ENCODE results near the gene DIS3L2. TPM values are rescaled to one million over a fixed set of nuclear protein-coding genes. Genes with fewer than 3 reads are reported as not detected.

DIS3L2 gene
- total and polyA plus RNA-seq, 2 of the 4 experiments (the other 2 are of a cell fraction): 14.7 to 19.2 TPM

- DNase-seq (no peak), ATAC-seq (ENCODE audit: low read depth) (no peak)
- intact Hi-C loops (cut with micrococcal nuclease) (loop anchor here (2.0 kb wide), 1 partner anchor 214 kb away; no protein-coding TSS in a partner anchor), in situ Hi-C loops (cut with MboI; ENCODE audit: low sequenced_read_pairs) (no loop called here), dilution Hi-C loops (cut with HindIII; ENCODE audit: low sequenced_read_pairs, unreplicated experiment) (no loop called here)
- Histone ChIP-seq H3K79me1 (ENCODE audit: low read depth in 1 of 2, low read length in 2 of 2) (peaks cover 3 to 13% of the 10 kb centered on the region in 2 experiments; a peak in 2 of 4 replicates), H3K4me2 (ENCODE audit: low read depth, low read length) (no peak overlapping the region), H3K4me1 (ENCODE audit: control insufficient read depth, insufficient read depth, low read length) (peaks cover 8% of the 10 kb centered on the region), H3K9ac (ENCODE audit: low read depth, low read length) (no peak overlapping the region), H2AK5ac (ENCODE audit: low read depth, low read length) (no peak overlapping the region; the same call in 1 of the 2 replicates), H3K4ac (ENCODE audit: low read depth, low read length) (no peak overlapping the region), H3K23ac (ENCODE audit: low read depth, low read length) (no peak overlapping the region), H3K27ac (ENCODE audit: insufficient read depth, low read length) (no peak overlapping the region), H2AK9ac (replicated peaks; ENCODE audit: low read depth, low read length, poor library complexity) (no peak overlapping the region), H2BK15ac (ENCODE audit: low read depth, low read length) (no peak overlapping the region), H3K14ac (replicated peaks; ENCODE audit: low read depth, low read length) (no peak overlapping the region), H3K27me3 (ENCODE audit: control insufficient read depth, insufficient read depth, low read length) (no peaks in the 10 kb centered on the region), H3K4me3 (ENCODE audit: insufficient read depth, low read depth, low read length) (no peak overlapping the region), H3K36me3 (ENCODE audit: control insufficient read depth, insufficient read depth, low read length) (no peaks in the 10 kb centered on the region; the same call in 1 of the 2 replicates), H4K8ac (ENCODE audit: low read depth in 2 of 2, low read length in 2 of 2) (no peak overlapping the region), H2BK5ac (ENCODE audit: low read depth, low read length, poor library complexity, severe bottlenecking) (no peak overlapping the region), H3K9me1 (ENCODE audit: insufficient read depth, low read length) (peaks cover 7% of the 10 kb centered on the region; the same call in 1 of the 2 replicates), H2BK20ac (ENCODE audit: low read depth, low read length) (no peak overlapping the region), H4K5ac (ENCODE audit: low read depth, low read length) (no peak overlapping the region), H3K9me3 (ENCODE audit: control insufficient read depth, insufficient read depth, low read length) (no peaks in the 10 kb centered on the region), H4K91ac (ENCODE audit: insufficient read depth, low read depth, low read length) (no peak overlapping the region), H2BK120ac (ENCODE audit: low read depth, low read length) (no peak overlapping the region), H4K20me1 (ENCODE audit: insufficient read depth, low read length) (no peaks in the 10 kb centered on the region; the same call in 1 of the 2 replicates), H3K18ac (ENCODE audit: low read depth, low read length) (no peak overlapping the region), H3K56ac (ENCODE audit: extremely low read depth, insufficient read depth, low read length) (no peak overlapping the region), H2AFZ (replicated peaks; ENCODE audit: low read length, poor library complexity) (no peak overlapping the region)
- ChIA-PET POLR2A (ENCODE audit: unreplicated experiment) (no interaction called here), CTCF (interaction anchor here (0.5 to 1.3 kb wide), 2 partner anchors 164 to 214 kb away, joined by 3 read pairs; no protein-coding TSS in a partner anchor)
- TF ChIP-seq CTCF (conservative IDR thresholded peaks at IDR 0.05; ENCODE audit: low read depth, low read length): no peak
- TF ChIP-seq MAFK (IDR thresholded peaks at IDR 0.05; ENCODE audit: low read depth, low read length): no peak
- TF ChIP-seq MXI1 (IDR thresholded peaks at IDR 0.05; ENCODE audit: borderline replicate concordance, low read depth, low read length): no peak
- TF ChIP-seq SMC3 (IDR thresholded peaks at IDR 0.05; ENCODE audit: low read depth, low read length): no peak
- no peak for TF ChIP-seq CEBPB (IDR thresholded peaks at IDR 0.05; ENCODE audit: low read depth, low read length)
- no peak for TF ChIP-seq MAZ (IDR thresholded peaks at IDR 0.05; ENCODE audit: borderline replicate concordance, low read depth, low read length)
- no TSS peak for BruUV-seq (replicated peaks)
- WGBS, 2 experiments (ENCODE audit: extremely low coverage in 2 of 2, insufficient read length in 1 of 2): 80% methylated on average over 1 of the region's 4 CpGs; no CpG with 5 or more reads in 1 of the 2 experiments
Observed at GRCh38 chr2:232139171-232139594, 177.7 kb downstream of the DIS3L2 start.
